Measurements from ENCODE around the gene RANBP10. TPM values are rescaled to one million over a fixed set of nuclear protein-coding genes. Genes with fewer than 3 reads are reported as not detected.

The RANBP10 gene
- total and polyA plus RNA-seq, 10 of the 15 experiments (the other 5 are each of a cell fraction or from before 2014, with no cell fraction given), result 1.2 to 20.4 (median 10.8) TPM

DNA sequence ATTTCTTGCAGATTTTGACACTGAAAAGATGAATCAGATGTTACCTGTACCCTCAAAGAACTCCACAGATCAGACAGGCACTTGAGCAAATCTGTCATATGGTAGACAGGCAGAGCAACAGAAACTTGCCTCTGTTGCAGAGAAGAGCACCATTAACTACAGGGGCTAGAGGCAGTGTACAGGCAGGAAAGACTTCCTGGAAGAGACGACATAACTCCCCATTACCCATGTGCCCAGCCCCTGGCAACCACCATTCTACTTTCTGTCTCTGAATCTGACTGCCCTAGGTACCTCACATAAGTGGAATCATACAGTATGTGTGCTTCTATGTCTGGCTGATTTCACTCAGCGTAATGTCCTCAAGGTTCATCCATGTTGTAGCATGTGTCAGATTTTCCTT is 102.7 kb downstream of the RANBP10 start:
- no peak for FAIRE-seq
- Histone ChIP-seq H3K79me2 (ENCODE audit: control insufficient read depth, insufficient read depth, low read length) (no peaks in the 10 kb centered on the region; the same call in none of the 2 replicates), H2AFZ (ENCODE audit: control insufficient read depth, low read depth, low read length) (no peak overlapping the region), H3K9me3 (replicated peaks; ENCODE audit: control insufficient read depth, insufficient read depth, low read length) (no peaks in the 10 kb centered on the region; the same call in 2 of the 3 replicates), H3K4me1 (ENCODE audit: control insufficient read depth, insufficient read depth, low read length) (no peaks in the 10 kb centered on the region; the same call in 1 of the 2 replicates), H3K9ac (ENCODE audit: control insufficient read depth, insufficient read depth, low read length) (no peak overlapping the region), H3K27ac (ENCODE audit: control insufficient read depth, insufficient read depth) (no peak overlapping the region), H3K4me3 (no peak overlapping the region), H3K27me3 (replicated peaks in 1 of 2; ENCODE audit: control insufficient read depth in 2 of 2, insufficient read depth in 2 of 2, low read length in 1 of 2) (no peaks in the 10 kb centered on the region), H4K20me1 (ENCODE audit: control insufficient read depth, insufficient read depth) (no peaks in the 10 kb centered on the region), H3K4me2 (ENCODE audit: control insufficient read depth, insufficient read depth) (no peak overlapping the region), H3K36me3 (ENCODE audit: control insufficient read depth in 2 of 2, insufficient read depth in 2 of 2, low read length in 1 of 2) (no peaks in the 10 kb centered on the region)
- BruUV-seq (replicated peaks), result no TSS peak
- ChIA-PET RAD21 (ENCODE audit: unreplicated experiment) (no interaction called here), POLR2A (interaction anchor here (0.6 kb wide), 2 partner anchors 912 to 1054 kb away, joined by 4 to 5 read pairs; no protein-coding TSS in a partner anchor), SMC1A (ENCODE audit: uncharacterized antibody, unreplicated experiment) (no interaction called here), CTCF (interaction anchor here (1.1 to 1.6 kb wide), 3 partner anchors 14 to 30 kb away, joined by 3 to 4 read pairs (median 4); no protein-coding TSS in a partner anchor)
- intact Hi-C loops (cut with micrococcal nuclease; ENCODE audit: unreplicated experiment) (no loop called here), in situ Hi-C loops (cut with MboI) (no loop called here)
- no peak for ATAC-seq
- DNase-seq (ENCODE audit: low read depth, low spot score), result no peak
- TF ChIP-seq EP300 (IDR thresholded peaks at IDR 0.05; ENCODE audit: borderline replicate concordance in 1 of 2, control insufficient read depth in 1 of 2, low read depth in 2 of 2, low read length in 2 of 2) (no peak), SREBF1 (IDR thresholded peaks at IDR 0.05; ENCODE audit: low read length) (no peak), CREM (IDR thresholded peaks at IDR 0.05; ENCODE audit: low read depth) (no peak), RB1 (IDR thresholded peaks at IDR 0.05; ENCODE audit: borderline replicate concordance) (no peak)
- WGBS (ENCODE audit: insufficient coverage, insufficient replicate concordance, low lambda C conversion rate, missing lambda C conversion rate), result 50% methylated on average over 2 of the region's 2 CpGs

- ChIA-PET POLR2A (no interaction called here), CTCF (no interaction called here), SMC1A (ENCODE audit: uncharacterized antibody, unreplicated experiment) (interaction anchor here (1.1 to 1.3 kb wide), 2 partner anchors 18 to 51 kb away, joined by 3 read pairs; no protein-coding TSS in a partner anchor), RAD21 (ENCODE audit: unreplicated experiment) (no interaction called here)
- no peak overlapping the region for H3K27ac ChIP-seq (ENCODE audit: control insufficient read depth, insufficient read depth)
- intact Hi-C loops (cut with micrococcal nuclease; ENCODE audit: unreplicated experiment), result no loop called here
- H3K4me1 ChIP-seq (ENCODE audit: control insufficient read depth, insufficient read depth, low read length), result no peaks in the 10 kb centered on the region
- H4K20me1 ChIP-seq (ENCODE audit: control insufficient read depth, insufficient read depth), result no peaks in the 10 kb centered on the region
- 81% methylated on average over 4 of the region's 4 CpGs for WGBS (ENCODE audit: insufficient coverage, insufficient replicate concordance, low lambda C conversion rate, missing lambda C conversion rate)
- H3K27me3 ChIP-seq (replicated peaks in 1 of 2; ENCODE audit: control insufficient read depth in 2 of 2, insufficient read depth in 2 of 2, low read length in 1 of 2), result no peaks in the 10 kb centered on the region
- H2AFZ ChIP-seq (ENCODE audit: control insufficient read depth, low read depth, low read length), result no peak overlapping the region
- no TSS peak for BruUV-seq (replicated peaks)
- TF ChIP-seq TCF12 (IDR thresholded peaks at IDR 0.05; ENCODE audit: low read depth, low read length), result no peak
- no peak for TF ChIP-seq NR2C2 (IDR thresholded peaks at IDR 0.05; ENCODE audit: borderline replicate concordance, control insufficient read depth, insufficient read length, low read depth)
- no peak for TF ChIP-seq MYB (IDR thresholded peaks at IDR 0.05; ENCODE audit: borderline replicate concordance, low read depth, low read length)
- TF ChIP-seq SMAD5 (IDR thresholded peaks at IDR 0.05; ENCODE audit: low read depth), result no peak
- no peak for TF ChIP-seq ATF7 (IDR thresholded peaks at IDR 0.05; ENCODE audit: low read depth)
- TF ChIP-seq, protein P1, sequence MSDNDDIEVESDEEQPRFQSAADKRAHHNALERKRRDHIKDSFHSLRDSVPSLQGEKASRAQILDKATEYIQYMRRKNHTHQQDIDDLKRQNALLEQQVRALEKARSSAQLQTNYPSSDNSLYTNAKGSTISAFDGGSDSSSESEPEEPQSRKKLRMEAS (IDR thresholded peaks at IDR 0.05; ENCODE audit: low read depth, low read length), result no peak
- no peak for TF ChIP-seq EED (IDR thresholded peaks at IDR 0.05; ENCODE audit: low read depth)
- H3K4me2 ChIP-seq (ENCODE audit: control insufficient read depth, insufficient read depth), result no peak overlapping the region
- H3K9ac ChIP-seq (ENCODE audit: control insufficient read depth, insufficient read depth, low read length), result no peak overlapping the region
- in situ Hi-C loops (cut with MboI), result no loop called here
- FAIRE-seq, result no peak
- no peak for DNase-seq (ENCODE audit: low read depth, low spot score)
- H3K9me3 ChIP-seq (replicated peaks; ENCODE audit: control insufficient read depth, insufficient read depth, low read length), result no peaks in the 10 kb centered on the region; the same call in 2 of the 3 replicates
- no peaks in the 10 kb centered on the region for H3K79me2 ChIP-seq (ENCODE audit: control insufficient read depth, insufficient read depth, low read length)
- ATAC-seq, result no peak
- H3K4me3 ChIP-seq, result no peak overlapping the region
- peaks cover 0 to 3% of the 10 kb centered on the region in 2 experiments; a peak in 3 of 4 replicates for H3K36me3 ChIP-seq (ENCODE audit: control insufficient read depth in 2 of 2, insufficient read depth in 2 of 2, low read length in 1 of 2)
Observed at GRCh38 chr16:67702130-67702529, 104.2 kb downstream of the RANBP10 start.
